ENCODE data around the gene PEAK1. TPM values are rescaled to one million over a fixed set of nuclear protein-coding genes. Genes with fewer than 3 reads are reported as not detected.

PEAK1 gene
- total RNA-seq, 1 donor from 2014 or later = 34.2 TPM

- no peak for TF ChIP-seq CTCF (IDR thresholded peaks at IDR 0.05)
- no peak overlapping the region for H3K27ac Mint-ChIP-seq
- no peak for DNase-seq
- peaks cover 12% of the 10 kb centered on the region for H3K36me3 Mint-ChIP-seq (ENCODE audit: low read depth)
- peaks cover 10% of the 10 kb centered on the region for H3K9me3 Mint-ChIP-seq
- peaks cover 28% of the 10 kb centered on the region for H3K4me1 Mint-ChIP-seq
- no peak for ATAC-seq (ENCODE audit: low read depth)
- intact Hi-C loops (cut with micrococcal nuclease) = no loop called here
- H3K4me3 Mint-ChIP-seq = no peak overlapping the region
- ChIA-PET CTCF (no interaction called here), POLR2A (interaction anchor here (0.5 kb wide), 1 partner anchor 838 kb away, joined by 3 read pairs; no protein-coding TSS in a partner anchor)
- no peaks in the 10 kb centered on the region for H3K27me3 Mint-ChIP-seq
Measured at GRCh38 chr15:77402740-77403379, 17.0 kb downstream of the PEAK1 start.

- DNase-seq (no peak), ATAC-seq (ENCODE audit: low read depth) (no peak)
- intact Hi-C loops (cut with micrococcal nuclease) = no loop called here
- peaks cover 21% of the 10 kb centered on the region for H3K9me3 Mint-ChIP-seq
- no peaks in the 10 kb centered on the region for H3K27me3 Mint-ChIP-seq
- H3K4me3 Mint-ChIP-seq = no peak overlapping the region
- H3K27ac Mint-ChIP-seq = no peak overlapping the region
- POLR2A ChIA-PET = no interaction called here
- peaks cover 6% of the 10 kb centered on the region for H3K4me1 Mint-ChIP-seq
- CTCF ChIA-PET = no interaction called here
- no peak for TF ChIP-seq CTCF (IDR thresholded peaks at IDR 0.05)
- peaks cover 18% of the 10 kb centered on the region for H3K36me3 Mint-ChIP-seq (ENCODE audit: low read depth)
Measured at GRCh38 chr15:77400258-77400657, 19.6 kb downstream of the PEAK1 start.

- ATAC-seq (ENCODE audit: low read depth) = no peak
- DNase-seq = no peak
- Mint-ChIP-seq H3K36me3 (ENCODE audit: low read depth) (peaks cover 22% of the 10 kb centered on the region), H3K27me3 (no peaks in the 10 kb centered on the region), H3K4me3 (no peak overlapping the region), H3K9me3 (peaks cover 26% of the 10 kb centered on the region), H3K4me1 (peaks cover 6% of the 10 kb centered on the region), H3K27ac (no peak overlapping the region)
- TF ChIP-seq CTCF (IDR thresholded peaks at IDR 0.05) = no peak
- ChIA-PET POLR2A (no interaction called here), CTCF (no interaction called here)
- intact Hi-C loops (cut with micrococcal nuclease) = no loop called here
Measured at GRCh38 chr15:77398927-77399326, 21.0 kb downstream of the PEAK1 start.

- intact Hi-C loops (cut with micrococcal nuclease) = no loop called here
- H3K36me3 Mint-ChIP-seq (ENCODE audit: low read depth) = peaks cover 22% of the 10 kb centered on the region
- CTCF ChIA-PET = no interaction called here
- POLR2A ChIA-PET = no interaction called here
- no peaks in the 10 kb centered on the region for H3K27me3 Mint-ChIP-seq
- no peak for DNase-seq
- H3K4me1 Mint-ChIP-seq = peaks cover under 1% of the 10 kb centered on the region
- H3K9me3 Mint-ChIP-seq = peaks cover 26% of the 10 kb centered on the region
- H3K4me3 Mint-ChIP-seq = no peak overlapping the region
- no peak overlapping the region for H3K27ac Mint-ChIP-seq
- ATAC-seq (ENCODE audit: low read depth) = no peak
- no peak for TF ChIP-seq CTCF (IDR thresholded peaks at IDR 0.05)
Measured at GRCh38 chr15:77396692-77397091, 23.2 kb downstream of the PEAK1 start.

DNA sequence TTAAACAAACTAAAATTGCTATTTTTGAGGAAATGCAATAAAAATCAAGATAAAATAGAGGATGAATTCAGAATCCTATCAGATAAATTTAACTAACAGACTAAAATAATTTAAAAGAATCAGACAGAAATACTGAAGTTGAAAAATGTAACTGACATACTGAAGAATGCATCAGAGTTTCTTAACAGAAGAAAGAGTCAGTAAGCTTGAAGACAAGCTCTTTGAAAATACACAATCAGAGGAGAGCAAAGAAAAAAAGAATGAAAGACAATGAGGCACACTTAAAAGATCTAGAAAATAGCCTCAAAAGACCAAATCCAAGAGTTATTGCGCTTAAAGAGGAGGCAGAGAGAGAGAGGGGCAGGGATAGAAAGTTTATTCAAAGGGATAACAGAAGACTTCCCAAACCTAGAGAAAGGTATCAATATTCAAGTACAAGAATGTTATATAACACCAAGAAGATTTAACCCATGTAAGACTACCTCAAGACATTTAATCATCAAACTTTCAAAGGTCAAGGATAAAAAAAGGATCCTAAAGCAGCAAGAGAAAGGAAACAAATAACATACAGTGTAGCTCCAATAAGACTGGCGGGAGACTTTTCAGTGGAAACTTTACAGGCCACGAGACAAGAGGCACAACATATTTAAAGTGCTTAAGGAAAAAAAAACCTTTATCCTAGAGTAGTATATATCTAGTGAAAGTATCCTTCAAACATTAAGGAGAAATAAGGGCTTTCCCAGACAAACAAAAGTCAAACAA is 24.7 kb downstream of the PEAK1 start:
- no peaks in the 10 kb centered on the region for H3K27me3 Mint-ChIP-seq
- intact Hi-C loops (cut with micrococcal nuclease) = no loop called here
- peaks cover 22% of the 10 kb centered on the region for H3K36me3 Mint-ChIP-seq (ENCODE audit: low read depth)
- ChIA-PET POLR2A (no interaction called here), CTCF (no interaction called here)
- H3K9me3 Mint-ChIP-seq = peaks cover 24% of the 10 kb centered on the region
- ATAC-seq (ENCODE audit: low read depth) (no peak), DNase-seq (no peak)
- no peak overlapping the region for H3K27ac Mint-ChIP-seq
- TF ChIP-seq CTCF (IDR thresholded peaks at IDR 0.05) = no peak
- H3K4me1 Mint-ChIP-seq = peaks cover 10% of the 10 kb centered on the region
- H3K4me3 Mint-ChIP-seq = no peak overlapping the region
